ENCODE results near the gene SAFB2.
"Not testable (repeated sequence)": the region's sequence is repeated elsewhere in the genome, so short reads cannot be mapped to it uniquely, and the experiment has no call there.

The SAFB2 gene

GRCh38 chr19:5623397-5624017, 931 bp upstream of the SAFB2 start:
- Histone ChIP-seq H3K4me1 (ENCODE audit: control insufficient read depth, insufficient read depth, low read length) (peaks cover 52% of the 10 kb centered on the region), H3K36me3 (ENCODE audit: control insufficient read depth in 2 of 2, insufficient read depth in 2 of 2, low read length in 2 of 2) (peaks cover 26 to 28% of the 10 kb centered on the region in 2 donors)

GRCh38 chr19:5621945-5622464, 571 bp downstream of the SAFB2 start:
- Histone ChIP-seq H3K27me3 (ENCODE audit: control insufficient read depth in 1 of 2, insufficient read depth in 2 of 2, low read length in 2 of 2) (no peaks in the 10 kb centered on the region), H3K27ac (ENCODE audit: low read length) (peak overlapping the region; percentile 96), H3K4me1 (ENCODE audit: control insufficient read depth, insufficient read depth, low read length) (peaks cover 41% of the 10 kb centered on the region)

More at GRCh38 chr19:5623397-5624017, 931 bp upstream of the SAFB2 start:
- peak overlapping the region; percentile 96 for H3K27ac ChIP-seq (ENCODE audit: low read length)
- peak overlapping the region; percentile 94 to 97 for H3K9ac ChIP-seq (ENCODE audit: low read length in 2 of 2)
- H3K4me3 ChIP-seq (ENCODE audit: low read length in 2 of 2) = peak overlapping the region; percentile 91 to 97
- no peaks in the 10 kb centered on the region for H3K27me3 ChIP-seq (ENCODE audit: control insufficient read depth in 1 of 2, insufficient read depth in 2 of 2, low read length in 2 of 2)
- no peaks in the 10 kb centered on the region for H3K9me3 ChIP-seq (ENCODE audit: control insufficient read depth in 2 of 2, low read length in 2 of 2)

GRCh38 chr19:5621311-5621944, 1.1 kb downstream of the SAFB2 start:
- peak overlapping the region; percentile 85 to 94 for H3K9ac ChIP-seq (ENCODE audit: low read length in 2 of 2)

More at GRCh38 chr19:5621945-5622464, 571 bp downstream of the SAFB2 start:
- H3K9me3 ChIP-seq (ENCODE audit: control insufficient read depth in 2 of 2, low read length in 2 of 2) = no peaks in the 10 kb centered on the region
- peaks cover 27 to 29% of the 10 kb centered on the region in 2 donors for H3K36me3 ChIP-seq (ENCODE audit: control insufficient read depth in 2 of 2, insufficient read depth in 2 of 2, low read length in 2 of 2)
- peak overlapping the region; percentile 91 to 97 for H3K4me3 ChIP-seq (ENCODE audit: low read length in 2 of 2)
- peak overlapping the region; percentile 85 to 94 for H3K9ac ChIP-seq (ENCODE audit: low read length in 2 of 2)

GRCh38 chr19:5619946-5620345, 2.6 kb downstream of the SAFB2 start:
- Histone ChIP-seq H3K27ac (ENCODE audit: low read length) (no peak overlapping the region), H3K27me3 (ENCODE audit: control insufficient read depth in 1 of 2, insufficient read depth in 2 of 2, low read length in 2 of 2) (no peaks in the 10 kb centered on the region), H3K9me3 (ENCODE audit: control insufficient read depth in 2 of 2, low read length in 2 of 2) (no peaks in the 10 kb centered on the region), H3K4me1 (ENCODE audit: control insufficient read depth, insufficient read depth, low read length) (peaks cover 23% of the 10 kb centered on the region), H3K4me3 (ENCODE audit: low read length in 2 of 2) (no peak overlapping the region), H3K9ac (ENCODE audit: low read length in 2 of 2) (no peak overlapping the region), H3K36me3 (ENCODE audit: control insufficient read depth in 2 of 2, insufficient read depth in 2 of 2, low read length in 2 of 2) (peaks cover 31 to 33% of the 10 kb centered on the region in 2 donors)

More at GRCh38 chr19:5621311-5621944, 1.1 kb downstream of the SAFB2 start:
- Histone ChIP-seq H3K27me3 (ENCODE audit: control insufficient read depth in 1 of 2, insufficient read depth in 2 of 2, low read length in 2 of 2) (no peaks in the 10 kb centered on the region), H3K4me1 (ENCODE audit: control insufficient read depth, insufficient read depth, low read length) (peaks cover 38% of the 10 kb centered on the region), H3K36me3 (ENCODE audit: control insufficient read depth in 2 of 2, insufficient read depth in 2 of 2, low read length in 2 of 2) (peaks cover 22 to 23% of the 10 kb centered on the region in 2 donors), H3K9me3 (ENCODE audit: control insufficient read depth in 2 of 2, low read length in 2 of 2) (no peaks in the 10 kb centered on the region), H3K4me3 (ENCODE audit: low read length in 2 of 2) (peak overlapping the region; percentile 91 to 97), H3K27ac (ENCODE audit: low read length) (peak overlapping the region; percentile 96)

- peaks cover 11% of the 10 kb centered on the region for H3K4me1 ChIP-seq (ENCODE audit: control insufficient read depth, insufficient read depth, low read length)
- no peaks in the 10 kb centered on the region for H3K27me3 ChIP-seq (ENCODE audit: control insufficient read depth in 1 of 2, insufficient read depth in 2 of 2, low read length in 2 of 2)
- H3K27ac ChIP-seq (ENCODE audit: low read length) = no peak overlapping the region
- no peak overlapping the region for H3K9ac ChIP-seq (ENCODE audit: low read length in 2 of 2)
- H3K36me3 ChIP-seq (ENCODE audit: control insufficient read depth in 2 of 2, insufficient read depth in 2 of 2, low read length in 2 of 2) = peaks cover 44 to 46% of the 10 kb centered on the region in 2 donors
- H3K4me3 ChIP-seq (ENCODE audit: low read length in 2 of 2) = no peak overlapping the region
- H3K9me3 ChIP-seq (ENCODE audit: control insufficient read depth in 2 of 2, low read length in 2 of 2) = no peaks in the 10 kb centered on the region
These were observed 4.0 kb downstream of the SAFB2 start for GRCh38 chr19:5618591-5618990.

GRCh38 chr19:5617080-5617479, 5.5 kb downstream of the SAFB2 start:
- peaks cover 11% of the 10 kb centered on the region for H3K4me1 ChIP-seq (ENCODE audit: control insufficient read depth, insufficient read depth, low read length)
- H3K9me3 ChIP-seq (ENCODE audit: control insufficient read depth in 2 of 2, low read length in 2 of 2) = no peaks in the 10 kb centered on the region
- H3K4me3 ChIP-seq (ENCODE audit: low read length in 2 of 2) = no peak overlapping the region
- peaks cover 59 to 60% of the 10 kb centered on the region in 2 donors for H3K36me3 ChIP-seq (ENCODE audit: control insufficient read depth in 2 of 2, insufficient read depth in 2 of 2, low read length in 2 of 2)
- no peak overlapping the region for H3K27ac ChIP-seq (ENCODE audit: low read length)
- H3K9ac ChIP-seq (ENCODE audit: low read length in 2 of 2) = no peak overlapping the region
- no peaks in the 10 kb centered on the region for H3K27me3 ChIP-seq (ENCODE audit: control insufficient read depth in 1 of 2, insufficient read depth in 2 of 2, low read length in 2 of 2)

GRCh38 chr19:5615756-5616327, 6.7 kb downstream of the SAFB2 start:
- peaks cover 63 to 64% of the 10 kb centered on the region in 2 donors for H3K36me3 ChIP-seq (ENCODE audit: control insufficient read depth in 2 of 2, insufficient read depth in 2 of 2, low read length in 2 of 2)
- H3K9me3 ChIP-seq (ENCODE audit: control insufficient read depth in 2 of 2, low read length in 2 of 2) = no peaks in the 10 kb centered on the region
- H3K4me1 ChIP-seq (ENCODE audit: control insufficient read depth, insufficient read depth, low read length) = peaks cover 3% of the 10 kb centered on the region
- H3K27me3 ChIP-seq (ENCODE audit: control insufficient read depth in 1 of 2, insufficient read depth in 2 of 2, low read length in 2 of 2) = no peaks in the 10 kb centered on the region
- H3K27ac ChIP-seq (ENCODE audit: low read length) = no peak overlapping the region
- H3K9ac ChIP-seq (ENCODE audit: low read length in 2 of 2) = no peak overlapping the region
- no peak overlapping the region for H3K4me3 ChIP-seq (ENCODE audit: low read length in 2 of 2)

GRCh38 chr19:5612891-5613865, 9.4 kb downstream of the SAFB2 start:
- Histone ChIP-seq H3K36me3 (ENCODE audit: control insufficient read depth in 2 of 2, insufficient read depth in 2 of 2, low read length in 2 of 2) (peaks cover 64 to 72% of the 10 kb centered on the region in 2 donors), H3K27me3 (ENCODE audit: control insufficient read depth in 1 of 2, insufficient read depth in 2 of 2, low read length in 2 of 2) (no peaks in the 10 kb centered on the region), H3K9ac (ENCODE audit: low read length in 2 of 2) (no peak overlapping the region), H3K4me1 (ENCODE audit: control insufficient read depth, insufficient read depth, low read length) (no peaks in the 10 kb centered on the region), H3K4me3 (ENCODE audit: low read length in 2 of 2) (no peak overlapping the region), H3K9me3 (ENCODE audit: control insufficient read depth in 2 of 2, low read length in 2 of 2) (no peaks in the 10 kb centered on the region), H3K27ac (ENCODE audit: low read length) (no peak overlapping the region)

GRCh38 chr19:5609881-5610448, 12.6 kb downstream of the SAFB2 start:
- no peaks in the 10 kb centered on the region for H3K27me3 ChIP-seq (ENCODE audit: control insufficient read depth in 1 of 2, insufficient read depth in 2 of 2, low read length in 2 of 2)
- H3K4me1 ChIP-seq (ENCODE audit: control insufficient read depth, insufficient read depth, low read length) = no peaks in the 10 kb centered on the region
- no peaks in the 10 kb centered on the region for H3K9me3 ChIP-seq (ENCODE audit: control insufficient read depth in 2 of 2, low read length in 2 of 2)
- H3K9ac ChIP-seq (ENCODE audit: low read length in 2 of 2) = no peak overlapping the region
- peaks cover 71 to 76% of the 10 kb centered on the region in 2 donors for H3K36me3 ChIP-seq (ENCODE audit: control insufficient read depth in 2 of 2, insufficient read depth in 2 of 2, low read length in 2 of 2)
- H3K27ac ChIP-seq (ENCODE audit: low read length) = no peak overlapping the region
- H3K4me3 ChIP-seq (ENCODE audit: low read length in 2 of 2) = no peak overlapping the region

GRCh38 chr19:5608766-5609165, 13.8 kb downstream of the SAFB2 start:
- not testable (repeated sequence) for H3K27ac ChIP-seq (ENCODE audit: low read length); H3K4me3 ChIP-seq (ENCODE audit: low read length in 2 of 2); H3K9me3 ChIP-seq (ENCODE audit: control insufficient read depth in 2 of 2, low read length in 2 of 2); H3K4me1 ChIP-seq (ENCODE audit: control insufficient read depth, insufficient read depth, low read length); H3K9ac ChIP-seq (ENCODE audit: low read length in 2 of 2); H3K27me3 ChIP-seq (ENCODE audit: control insufficient read depth in 1 of 2, insufficient read depth in 2 of 2, low read length in 2 of 2)
- peaks cover 69 to 73% of the 10 kb centered on the region in 2 donors for H3K36me3 ChIP-seq (ENCODE audit: control insufficient read depth in 2 of 2, insufficient read depth in 2 of 2, low read length in 2 of 2)

Measured in stomach smooth muscle (tissue), 2 donors.